B cell (primary cell): ENCODE results near the gene FKBP11.

Source experiments
- CTCF ChIP-seq: fragments of 200-600 bp; IDR thresholded peaks from one replicate; pipeline ENCODE4 v1.8.0; 2022; ENCODE audit warnings: antibody characterized with exemption, mild to moderate bottlenecking
- EZH2 ChIP-seq: IDR thresholded peaks from 2 replicates; pipeline ENCODE4 v1.6.1; 2012; ENCODE audit warnings: borderline replicate concordance, low read depth, mild to moderate bottlenecking, moderate library complexity, low read length; ENCODE audit not compliant: insufficient read depth, poor library complexity, severe bottlenecking

GRCh38 chr12:48880647-48881046, 44.6 kb downstream of the FKBP11 start:
- TF ChIP-seq CTCF (no peak), EZH2 (no peak)
